Right lobe of liver (tissue), 6 donors: Measurements from ENCODE around the gene GPR176. TPM values are rescaled to one million over a fixed set of nuclear protein-coding genes. Genes with fewer than 3 reads are reported as not detected.

Source experiments
- ATAC-seq, 4 donors: fragments of 200-7000 bp; cut with Tn5 transposase; one replicate each; pipeline ENCODE4 v1.9.1; 2020; ENCODE audit warnings: mild to moderate bottlenecking in 4 of 4, moderate library complexity in 4 of 4
- DNase-seq, 3 donors: peaks; one replicate each; pipeline ENCODE4 v3.0.0-alpha.2; 2020
- H3K27ac ChIP-seq, 3 donors: fragments of 200-600 bp; one replicate each; pipeline ENCODE4 v1.8.0; 2022
- H3K27me3 ChIP-seq, 2 donors: fragments of 200-600 bp; one replicate each; pipeline ENCODE4 v1.8.0; 2022
- H3K36me3 ChIP-seq, 4 donors: fragments of 200-600 bp; sonication (generic) in 1 of 4; one replicate each; pipeline versions ENCODE4 v1.5.1 to v1.8.0; 2017 to 2022; ENCODE audit warnings: control low read depth in 1 of 4
- H3K4me1 ChIP-seq, 4 donors: fragments of 200-600 bp; sonication (generic) in 1 of 4; one replicate each; pipeline versions ENCODE4 v1.5.1 to v1.8.0; 2017 to 2022; ENCODE audit warnings: control low read depth in 1 of 4
- H3K4me3 ChIP-seq, 3 donors: fragments of 200-600 bp; one replicate each; pipeline ENCODE4 v1.8.0; 2022
- H3K9me3 ChIP-seq, 4 donors: fragments of 200-600 bp; sonication (generic) in 1 of 4; one replicate each; pipeline versions ENCODE4 v1.5.1 to v1.8.0; 2017 to 2022; ENCODE audit warnings: control low read depth in 1 of 4
- POLR2A ChIP-seq: fragments of 450-650 bp; IDR thresholded peaks from one replicate; pipeline ENCODE4 v1.6.1; 2017; ENCODE audit warnings: antibody characterized with exemption, mild to moderate bottlenecking
- WGBS: methylation state at CpG from one replicate; pipeline ENCODE4 v1.1.6; 2018; ENCODE audit warnings: low coverage, low lambda C conversion rate; ENCODE audit not compliant: insufficient coverage; ENCODE audit errors: missing lambda C conversion rate; 5-methylcytosine and 5-hydroxymethylcytosine counted together
- intact Hi-C, 2 donors: fragments of 100-400 bp; cut with DNase I; formaldehyde crosslinking; loops; one replicate each; pipeline versions ENCODE4 v1.11.2 to v1.14.1; 2022
- total RNA-seq, 6 experiments: library from RNA; depleted of rRNA in 2 of 6; stranded (reverse); fragments of >200 nt in 2 of 6; fragmentation: NEBNext Ultra II Directional in 3 of 6; extraction: Animal tissue kit (Norgen Biotek cat#: 25700) in 3 of 6; gene quantifications; one replicate each; pipeline versions ENCODE4 v1.1.0 to v1.2.4, GENCODE V29; 2016 to 2023
- TF ChIP-seq, protein P1 (sequence below), 4 donors: fragments of 200-600 bp in 3 of 4; fragments of 450-650 bp in 1 of 4; IDR thresholded peaks; one replicate each; pipeline versions ENCODE4 v1.5.1 to v1.8.0; 2016 to 2022; ENCODE audit warnings: antibody characterized with exemption in 4 of 4, mild to moderate bottlenecking in 2 of 4
- donor health status: DM: no; HTN: yes; CAD: no.
- donor health status: DM: no; HTN: no; CAD: no.
- donor health status: DM: no; HTN: no; CAD: no.
- donor health status: DM: no; HTN: yes; CAD: no.
- donor health status: DM: no; HTN: yes; CAD: no.

Gene GPR176
- total RNA-seq, 6 experiments from 2014 or later, result 0.59 to 2.1 (median 1.3) TPM

- H3K27me3 ChIP-seq, result no peaks in the 10 kb centered on the region
- no peaks in the 10 kb centered on the region for H3K9me3 ChIP-seq
- intact Hi-C loops, result no loop called here
- H3K4me3 ChIP-seq, result no peak overlapping the region
- H3K27ac ChIP-seq, result no peak overlapping the region
- TF ChIP-seq, protein P1, sequence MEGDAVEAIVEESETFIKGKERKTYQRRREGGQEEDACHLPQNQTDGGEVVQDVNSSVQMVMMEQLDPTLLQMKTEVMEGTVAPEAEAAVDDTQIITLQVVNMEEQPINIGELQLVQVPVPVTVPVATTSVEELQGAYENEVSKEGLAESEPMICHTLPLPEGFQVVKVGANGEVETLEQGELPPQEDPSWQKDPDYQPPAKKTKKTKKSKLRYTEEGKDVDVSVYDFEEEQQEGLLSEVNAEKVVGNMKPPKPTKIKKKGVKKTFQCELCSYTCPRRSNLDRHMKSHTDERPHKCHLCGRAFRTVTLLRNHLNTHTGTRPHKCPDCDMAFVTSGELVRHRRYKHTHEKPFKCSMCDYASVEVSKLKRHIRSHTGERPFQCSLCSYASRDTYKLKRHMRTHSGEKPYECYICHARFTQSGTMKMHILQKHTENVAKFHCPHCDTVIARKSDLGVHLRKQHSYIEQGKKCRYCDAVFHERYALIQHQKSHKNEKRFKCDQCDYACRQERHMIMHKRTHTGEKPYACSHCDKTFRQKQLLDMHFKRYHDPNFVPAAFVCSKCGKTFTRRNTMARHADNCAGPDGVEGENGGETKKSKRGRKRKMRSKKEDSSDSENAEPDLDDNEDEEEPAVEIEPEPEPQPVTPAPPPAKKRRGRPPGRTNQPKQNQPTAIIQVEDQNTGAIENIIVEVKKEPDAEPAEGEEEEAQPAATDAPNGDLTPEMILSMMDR (IDR thresholded peaks at IDR 0.05), result no peak
- TF ChIP-seq POLR2A, result no peak
- no peaks in the 10 kb centered on the region for H3K36me3 ChIP-seq
- ATAC-seq, result no peak
- H3K4me1 ChIP-seq, result peaks cover 0 to 19% (median 8%) of the 10 kb centered on the region in 4 donors
- no peak for DNase-seq
- 75% methylated on average over 7 of the region's 7 CpGs for WGBS
These were observed 134.2 kb downstream of the GPR176 start for GRCh38 chr15:39785841-39786240.

GRCh38 chr15:39785139-39785538, 134.9 kb downstream of the GPR176 start:
- DNase-seq (no peak), ATAC-seq (no peak)
- H3K27ac ChIP-seq, result no peak overlapping the region
- no peaks in the 10 kb centered on the region for H3K9me3 ChIP-seq
- no peaks in the 10 kb centered on the region for H3K27me3 ChIP-seq
- intact Hi-C loops, result no loop called here
- WGBS, result 38% methylated on average over 10 of the region's 10 CpGs
- TF ChIP-seq POLR2A, result no peak
- TF ChIP-seq, protein P1 (IDR thresholded peaks at IDR 0.05), result no peak
- H3K36me3 ChIP-seq, result no peaks in the 10 kb centered on the region
- H3K4me3 ChIP-seq, result no peak overlapping the region
- H3K4me1 ChIP-seq, result peaks cover 0 to 19% (median 8%) of the 10 kb centered on the region in 4 donors

GRCh38 chr15:39784638-39785037, 135.4 kb downstream of the GPR176 start:
- Histone ChIP-seq H3K36me3 (no peaks in the 10 kb centered on the region), H3K27ac (no peak overlapping the region), H3K9me3 (no peaks in the 10 kb centered on the region), H3K4me3 (no peak overlapping the region), H3K27me3 (no peaks in the 10 kb centered on the region), H3K4me1 (peaks cover 0 to 19% (median 8%) of the 10 kb centered on the region in 4 donors)
- ATAC-seq (no peak), DNase-seq (no peak)
- 69% methylated on average over 2 of the region's 2 CpGs for WGBS
- intact Hi-C loops, result no loop called here
- TF ChIP-seq, protein P1 (IDR thresholded peaks at IDR 0.05), result no peak
- TF ChIP-seq POLR2A, result no peak

DNA sequence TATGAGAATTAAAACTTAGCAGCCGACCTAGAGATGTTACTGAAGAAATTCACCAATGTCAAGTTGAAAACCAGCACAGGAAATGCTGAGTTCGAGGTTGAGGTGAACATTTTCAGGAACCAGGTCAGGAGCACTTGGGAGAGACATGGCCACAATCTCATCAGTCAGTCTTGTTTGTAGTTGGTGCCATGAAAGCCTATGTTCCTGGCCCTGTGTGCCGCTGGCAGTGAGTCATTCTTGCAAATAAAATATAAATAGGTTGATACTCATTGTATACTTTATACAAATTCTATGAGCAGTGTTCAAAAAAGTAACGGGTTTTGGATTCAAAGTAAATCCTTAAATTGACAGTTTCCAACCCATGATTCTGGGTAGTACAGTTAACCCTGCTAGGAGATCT, 135.9 kb downstream of the GPR176 start:
- WGBS, result 47% methylated on average over 4 of the region's 4 CpGs
- ATAC-seq (no peak), DNase-seq (no peak)
- Histone ChIP-seq H3K27me3 (no peaks in the 10 kb centered on the region), H3K4me3 (no peak overlapping the region), H3K4me1 (peaks cover 0 to 19% (median 8%) of the 10 kb centered on the region in 4 donors), H3K9me3 (no peaks in the 10 kb centered on the region), H3K36me3 (no peaks in the 10 kb centered on the region), H3K27ac (no peak overlapping the region)
- intact Hi-C loops, result no loop called here
- TF ChIP-seq, protein P1 (IDR thresholded peaks at IDR 0.05), result no peak
- TF ChIP-seq POLR2A, result no peak
